HG03045 (cell line): Measurements from ENCODE around the gene SMPD2.

ENCODE experiments used
- ATAC-seq: cut with Tn5 transposase; IDR thresholded peaks from one replicate; pipeline ENCODE4 v1.9.1; 2021; ENCODE audit warnings: mild to moderate bottlenecking, moderate library complexity; ENCODE audit not compliant: unreplicated experiment

The SMPD2 gene

GRCh38 chr6:109446541-109446940 lies 6.0 kb downstream of the SMPD2 start:
- no peak for ATAC-seq

GRCh38 chr6:109447087-109447486 lies 6.6 kb downstream of the SMPD2 start:
- no peak for ATAC-seq

GRCh38 chr6:109447878-109448555 lies 7.5 kb downstream of the SMPD2 start:
- no peak for ATAC-seq

GRCh38 chr6:109448615-109449014 lies 8.1 kb downstream of the SMPD2 start:
- no peak for ATAC-seq

- no peak for ATAC-seq
These were observed 8.7 kb downstream of the SMPD2 start for GRCh38 chr6:109449064-109449794.

- ATAC-seq = no peak
These were observed 9.5 kb downstream of the SMPD2 start for GRCh38 chr6:109449795-109450673.

- no peak for ATAC-seq
These were observed 10.3 kb downstream of the SMPD2 start for GRCh38 chr6:109450801-109451200.

GRCh38 chr6:109451376-109451775 lies 10.9 kb downstream of the SMPD2 start:
- ATAC-seq = no peak

GRCh38 chr6:109452181-109452580 lies 11.7 kb downstream of the SMPD2 start:
- ATAC-seq = no peak

- no peak for ATAC-seq
These were observed 12.6 kb downstream of the SMPD2 start for GRCh38 chr6:109453156-109453555.

GRCh38 chr6:109453594-109454495 lies 13.3 kb downstream of the SMPD2 start:
- no peak for ATAC-seq

- ATAC-seq = peak; percentile 30
These were observed 14.2 kb downstream of the SMPD2 start for GRCh38 chr6:109454496-109455436.

- ATAC-seq = peak; percentile 73
These were observed 15.1 kb downstream of the SMPD2 start, which contains the start of gene MICAL1 for GRCh38 chr6:109455437-109456110. Gene MICAL1 (minus strand): TSS chr6:109455772. CDS start chr6:109454196, 1,576 bp downstream.

- ATAC-seq = peak; percentile 13
These were observed 15.6 kb downstream of the SMPD2 start for GRCh38 chr6:109456111-109456583.

GRCh38 chr6:109456710-109457561 lies 16.4 kb downstream of the SMPD2 start:
- ATAC-seq = no peak

- no peak for ATAC-seq
These were observed 17.1 kb downstream of the SMPD2 start for GRCh38 chr6:109457562-109457996.

GRCh38 chr6:109458774-109459531 lies 18.4 kb downstream of the SMPD2 start:
- ATAC-seq = no peak
